NCI-H345 (cell line): Measurements from ENCODE around the gene ESRRB.
A peak's percentile ranks its signal among the peaks of the same experiment; 100 is the strongest.

ENCODE experiments used
- DNase-seq: peaks from one replicate; lab custom pipeline; 2025; lab: John Stamatoyannopoulos, UW

The ESRRB gene

DNA sequence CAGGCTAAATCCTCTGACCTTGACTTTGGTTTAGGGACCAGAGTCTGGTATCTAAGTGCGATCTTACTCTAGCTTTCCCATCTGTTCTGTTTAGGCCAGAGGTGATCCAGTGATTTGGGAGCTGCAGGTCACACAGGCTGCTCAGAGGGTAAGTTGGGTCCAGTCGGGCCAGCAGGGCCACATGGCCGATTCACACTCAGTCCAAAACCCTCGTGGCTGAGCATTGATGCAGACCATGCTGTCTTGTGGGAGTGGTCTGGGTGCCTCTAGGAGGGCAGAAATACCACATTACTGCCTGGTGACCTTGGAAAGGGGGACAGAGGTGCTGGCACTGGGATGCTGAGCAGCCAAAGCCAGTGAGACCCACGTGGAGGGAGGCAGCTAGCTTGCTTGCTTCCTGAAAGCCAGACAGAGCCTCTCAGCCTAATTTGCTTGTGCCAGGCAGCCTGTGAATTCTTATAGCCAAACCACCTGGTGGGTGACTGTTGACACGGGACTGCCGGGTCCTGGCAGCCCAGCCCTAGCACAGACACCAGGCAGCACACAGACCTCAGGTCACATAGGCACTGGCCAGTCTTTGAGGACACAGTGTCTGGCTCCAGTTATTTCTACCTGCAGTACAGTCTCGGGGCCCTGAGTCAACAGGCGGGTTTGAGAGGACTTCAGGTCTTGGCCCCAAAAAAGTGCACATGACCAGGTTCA lies 31.7 kb downstream of the ESRRB start:
- no peak for DNase-seq

DNA sequence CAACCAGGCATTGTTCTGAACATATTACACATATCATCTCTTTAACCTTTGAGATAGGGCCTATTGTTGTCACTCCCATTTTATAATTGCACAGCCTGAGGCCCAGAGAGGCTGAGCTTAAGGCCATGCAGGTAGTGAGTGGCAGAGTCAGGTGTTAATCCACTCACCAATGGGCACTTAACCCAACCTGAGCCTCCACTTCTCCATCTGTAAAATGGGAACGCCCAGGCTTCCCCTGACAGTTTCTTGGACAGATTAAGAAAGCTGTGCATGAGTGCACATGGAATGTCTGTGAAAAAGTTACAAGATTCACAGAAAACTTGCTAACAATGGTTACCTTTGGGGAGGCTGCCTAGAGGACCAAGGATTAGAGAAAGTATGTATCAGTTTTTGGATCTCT lies 32.9 kb downstream of the ESRRB start:
- DNase-seq: no peak

DNA sequence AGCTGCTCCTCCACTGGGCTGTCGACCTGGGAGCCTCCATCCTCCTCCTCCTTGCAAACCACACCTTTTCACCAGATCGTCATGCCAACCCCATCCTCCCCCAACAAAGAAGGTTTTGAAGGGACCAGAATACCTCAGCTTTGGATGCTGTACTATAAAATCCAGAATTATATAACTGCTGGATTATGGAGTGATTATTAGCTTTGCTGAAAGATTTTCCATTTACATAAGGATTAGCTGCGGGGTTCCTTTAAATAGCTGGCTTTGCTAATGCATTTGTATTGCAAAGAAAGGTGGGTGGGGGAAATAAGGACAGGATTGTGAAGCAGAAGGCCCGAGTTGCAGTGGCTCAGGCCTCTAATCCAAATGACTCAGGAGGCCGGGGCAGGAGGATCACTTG lies 36.6 kb downstream of the ESRRB start:
- DNase-seq: no peak

GRCh38 chr14:76413106-76413961 lies 37.4 kb downstream of the ESRRB start:
- DNase-seq: no peak

DNA sequence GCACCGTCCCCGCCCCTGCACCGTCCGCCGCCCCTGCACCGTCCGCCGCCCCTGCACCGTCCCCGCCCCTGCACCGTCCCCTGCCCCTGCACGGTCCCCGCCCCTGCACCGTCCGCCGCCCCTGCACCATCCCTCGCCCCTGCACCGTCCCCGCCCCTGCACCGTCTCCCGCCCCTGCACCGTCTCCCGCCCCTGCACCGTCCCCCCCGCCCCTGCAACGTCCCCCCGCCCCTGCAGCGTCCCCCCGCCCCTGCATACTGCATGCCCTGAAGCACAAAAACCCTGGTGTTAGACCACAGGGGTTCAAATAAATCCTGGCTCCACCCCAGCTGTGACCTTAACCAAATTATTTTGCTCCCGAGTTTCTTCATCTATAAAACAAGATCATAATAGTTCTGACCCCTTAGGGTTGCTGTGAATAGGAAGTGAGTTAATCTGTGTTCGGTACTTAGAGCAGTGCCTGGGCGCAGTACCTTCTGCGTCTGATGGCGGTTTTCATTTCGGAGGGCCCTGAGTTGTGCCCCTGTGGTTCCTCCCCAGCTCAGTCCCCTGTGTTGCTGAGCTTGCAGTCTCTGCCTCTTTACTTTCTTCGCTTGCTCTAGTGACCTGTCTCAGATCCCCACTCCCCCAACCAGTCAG lies 38.1 kb downstream of the ESRRB start:
- DNase-seq: peak; percentile 13

DNA sequence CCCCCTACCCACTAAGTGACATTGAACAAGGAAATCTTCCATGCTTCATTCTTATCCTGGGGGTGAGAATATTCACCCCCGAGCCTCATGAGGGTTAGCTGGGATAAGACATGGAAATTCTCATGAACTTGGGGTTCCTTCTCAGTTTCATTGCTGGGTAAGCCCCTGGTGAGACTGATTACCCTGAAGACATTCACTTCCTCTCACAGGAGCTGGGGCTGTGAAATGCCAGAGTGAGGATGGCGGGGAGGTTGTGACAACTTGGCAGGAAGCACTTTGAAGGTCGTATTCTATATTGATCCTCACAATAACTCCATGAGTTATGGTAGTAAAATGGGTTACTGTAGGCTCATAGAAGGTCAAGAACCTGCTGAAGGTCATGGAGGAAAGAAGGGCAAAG lies 43.5 kb downstream of the ESRRB start:
- DNase-seq: no peak

DNA sequence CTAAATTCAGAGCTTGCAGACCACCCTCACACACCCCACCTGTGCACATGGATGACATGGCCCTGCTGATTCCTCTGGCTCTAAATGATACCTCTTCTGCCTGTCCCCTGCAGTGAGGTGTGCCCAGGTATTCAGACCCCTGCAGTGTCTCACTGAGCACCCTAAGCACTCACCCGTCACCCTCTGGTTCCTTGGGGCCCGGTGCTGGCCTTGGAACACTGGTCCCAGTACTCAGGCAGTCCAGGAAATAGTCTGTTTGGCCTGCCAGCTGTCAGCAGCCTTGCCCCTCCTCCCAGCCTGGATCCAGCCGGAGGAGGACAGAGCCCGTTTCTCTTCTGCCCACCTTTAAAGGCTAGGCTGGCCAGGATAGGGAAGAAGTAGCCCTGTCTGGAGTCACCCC lies 44.9 kb downstream of the ESRRB start:
- DNase-seq: no peak

- DNase-seq: no peak
Observed at GRCh38 chr14:76421662-76422061, 45.7 kb downstream of the ESRRB start.

GRCh38 chr14:76422662-76423061 lies 46.7 kb downstream of the ESRRB start:
- no peak for DNase-seq

- no peak for DNase-seq
Observed at GRCh38 chr14:76423534-76423933, 47.6 kb downstream of the ESRRB start.

GRCh38 chr14:76424359-76424758 lies 48.4 kb downstream of the ESRRB start:
- DNase-seq: no peak

DNA sequence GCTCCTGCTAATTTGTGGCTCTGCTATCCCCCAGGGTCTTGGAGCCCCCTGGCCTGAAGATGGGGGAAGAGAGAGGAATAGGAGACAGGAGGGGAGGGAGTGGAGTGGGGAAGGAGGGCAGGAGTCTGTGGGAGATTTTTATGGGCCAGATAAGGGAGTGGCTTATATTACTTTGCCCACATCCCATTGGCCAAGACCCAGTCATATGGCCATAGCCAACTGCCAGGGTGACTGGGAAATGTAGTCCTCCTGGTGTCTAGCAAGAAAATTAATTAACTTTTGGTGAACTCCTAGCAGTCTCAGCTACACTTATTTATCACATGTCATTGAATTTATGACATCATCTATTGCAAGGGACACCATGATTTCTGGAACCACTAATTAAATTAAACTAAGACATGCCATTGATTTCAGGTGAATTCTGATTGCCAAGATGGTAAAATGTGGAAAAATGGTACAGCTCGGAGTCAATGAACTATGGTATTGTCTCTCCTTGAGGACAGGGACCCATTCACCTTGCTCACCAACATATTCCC lies 50.3 kb downstream of the ESRRB start:
- DNase-seq: no peak

- DNase-seq: no peak
Observed at GRCh38 chr14:76428611-76429010, 52.7 kb downstream of the ESRRB start.

DNA sequence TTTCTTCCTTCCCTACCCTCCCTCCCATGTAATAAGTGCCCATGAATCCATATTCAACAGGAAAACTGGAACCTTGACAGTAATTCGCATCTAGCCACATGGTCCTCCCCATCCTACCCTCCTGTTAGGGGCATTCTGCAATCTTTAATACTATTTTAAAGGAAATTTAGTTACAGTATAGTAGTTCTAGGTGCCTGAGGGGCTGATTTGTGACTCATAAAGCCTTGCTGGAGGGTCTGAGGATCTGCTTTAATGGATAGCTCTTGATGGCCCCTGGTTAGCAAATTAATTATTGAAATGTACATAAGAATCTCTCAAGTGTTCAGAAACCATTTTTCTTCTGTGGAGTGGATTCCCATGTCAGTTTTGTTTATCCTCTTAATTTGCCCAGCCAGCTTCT lies 54.1 kb downstream of the ESRRB start:
- DNase-seq: no peak

GRCh38 chr14:76430475-76430980 lies 54.6 kb downstream of the ESRRB start:
- DNase-seq: no peak

GRCh38 chr14:76431538-76431937 lies 55.6 kb downstream of the ESRRB start:
- DNase-seq: no peak

- DNase-seq: no peak
Observed at GRCh38 chr14:76432827-76433752, 57.2 kb downstream of the ESRRB start.

- DNase-seq: no peak
Observed at GRCh38 chr14:76434220-76434619, 58.3 kb downstream of the ESRRB start.

DNA sequence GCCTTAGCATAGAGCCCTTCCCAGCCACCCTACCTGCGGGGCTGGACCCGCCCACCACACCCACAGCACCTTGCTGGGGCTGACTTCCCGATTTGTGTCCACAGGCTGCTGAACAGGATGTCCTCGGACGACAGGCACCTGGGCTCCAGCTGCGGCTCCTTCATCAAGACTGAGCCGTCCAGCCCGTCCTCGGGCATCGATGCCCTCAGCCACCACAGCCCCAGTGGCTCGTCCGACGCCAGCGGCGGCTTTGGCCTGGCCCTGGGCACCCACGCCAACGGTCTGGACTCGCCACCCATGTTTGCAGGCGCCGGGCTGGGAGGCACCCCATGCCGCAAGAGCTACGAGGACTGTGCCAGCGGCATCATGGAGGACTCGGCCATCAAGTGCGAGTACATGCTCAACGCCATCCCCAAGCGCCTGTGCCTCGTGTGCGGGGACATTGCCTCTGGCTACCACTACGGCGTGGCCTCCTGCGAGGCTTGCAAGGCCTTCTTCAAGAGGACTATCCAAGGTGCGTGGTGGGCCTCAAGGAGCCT lies 63.4 kb downstream of the ESRRB start:
- DNase-seq: no peak

DNA sequence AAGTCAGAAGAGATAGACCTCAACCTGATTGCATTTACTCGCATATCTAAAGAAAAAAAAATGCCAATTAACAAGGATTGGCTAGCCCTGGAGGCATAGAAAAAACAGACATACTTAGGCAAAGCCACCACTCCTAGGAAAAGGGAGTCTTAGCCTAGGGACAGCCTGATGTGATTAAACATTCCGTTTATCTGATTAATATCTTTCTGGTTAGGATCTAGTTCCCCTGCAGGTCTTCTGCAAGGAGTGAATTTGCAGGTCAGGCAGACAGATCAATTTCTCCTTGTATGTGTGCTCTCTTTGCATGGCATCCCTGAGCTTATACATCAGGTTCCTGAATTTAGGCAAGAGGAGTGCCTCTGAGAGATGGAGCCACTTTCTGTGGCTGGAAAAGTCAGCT lies 70.5 kb downstream of the ESRRB start:
- no peak for DNase-seq

DNA sequence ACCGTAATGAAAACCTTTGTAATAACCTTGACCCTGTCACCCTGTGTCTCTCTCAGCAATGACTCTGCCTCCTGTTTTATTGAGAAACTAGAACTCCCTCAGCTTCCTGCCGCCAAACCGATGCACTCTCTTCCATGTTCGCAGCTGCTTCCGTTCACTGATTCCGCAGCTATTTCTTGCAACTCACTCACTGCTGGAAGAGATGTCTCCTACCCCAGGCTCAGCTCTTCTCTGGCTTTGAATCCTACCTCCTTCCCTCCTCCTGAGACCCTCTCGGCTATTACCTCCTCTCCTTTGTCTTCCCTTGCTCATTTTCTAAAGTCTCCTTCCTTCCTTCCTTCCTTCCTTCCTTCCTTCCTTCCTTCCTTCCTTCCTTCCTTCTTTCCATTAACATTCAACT lies 71.0 kb downstream of the ESRRB start:
- DNase-seq: no peak
